Astrocyte (in vitro differentiated cells and primary cell): Measurements from ENCODE around the gene KIF15. TPM values are rescaled to one million over a fixed set of nuclear protein-coding genes. Genes with fewer than 3 reads are reported as not detected.

Experiments used
- DNase-seq: peaks from one replicate; pipeline ENCODE4 v3.0.0-alpha.2; 2010; ENCODE audit warnings: low read depth
- FAIRE-seq: peaks from 2 replicates; lab custom pipeline; 2011; peaks lifted over from hg19 to GRCh38; lab: Jason Lieb, UNC
- H2AFZ ChIP-seq: 2 replicates; pipeline ENCODE4 v1.6.0; 2012; ENCODE audit warnings: low read depth, low read length, inconsistent platforms
- H3K27ac ChIP-seq: 2 replicates; pipeline ENCODE4 v1.5.1; 2011; ENCODE audit warnings: low read depth, low read length, inconsistent platforms
- H3K27me3 ChIP-seq: 2 replicates; pipeline ENCODE4 v1.6.0; 2011; ENCODE audit warnings: low read length, inconsistent platforms; ENCODE audit not compliant: insufficient read depth
- H3K36me3 ChIP-seq: 2 replicates; pipeline ENCODE4 v1.5.1; 2011; ENCODE audit warnings: low read length, inconsistent platforms; ENCODE audit not compliant: insufficient read depth
- H3K4me1 ChIP-seq: 2 replicates; pipeline ENCODE4 v1.5.1; 2011; ENCODE audit warnings: low read length, inconsistent platforms; ENCODE audit not compliant: insufficient read depth
- H3K4me2 ChIP-seq: 2 replicates; pipeline ENCODE4 v1.6.0; 2012; ENCODE audit warnings: low read length, inconsistent platforms
- H3K4me3 ChIP-seq: 2 replicates; pipeline ENCODE4 v1.5.1; 2011; ENCODE audit warnings: low read depth, mild to moderate bottlenecking, low read length, inconsistent platforms; ENCODE audit not compliant: insufficient read depth
- H3K79me2 ChIP-seq: 2 replicates; pipeline ENCODE4 v1.6.0; 2012; ENCODE audit warnings: mild to moderate bottlenecking, low read length, inconsistent platforms; ENCODE audit not compliant: insufficient read depth
- H3K9ac ChIP-seq: 2 replicates; pipeline ENCODE4 v1.6.0; 2012; ENCODE audit warnings: mild to moderate bottlenecking, low read length, inconsistent platforms
- H3K9me3 ChIP-seq: 2 replicates; pipeline ENCODE4 v1.5.1; 2012; ENCODE audit warnings: low read depth, mild to moderate bottlenecking, low read length, inconsistent platforms; ENCODE audit not compliant: insufficient read depth
- H4K20me1 ChIP-seq: 2 replicates; pipeline ENCODE4 v1.6.0; 2012; ENCODE audit warnings: low read length, inconsistent platforms; ENCODE audit not compliant: insufficient read depth
- H3K27ac Mint-ChIP-seq: one replicate; pipeline ENCODE4 v1.8.0; 2021; ENCODE audit warnings: mild to moderate bottlenecking, mixed read lengths; ENCODE audit not compliant: unreplicated experiment
- H3K27me3 Mint-ChIP-seq: one replicate; pipeline ENCODE4 v1.8.0; 2021; ENCODE audit warnings: low read depth, mixed read lengths; ENCODE audit not compliant: unreplicated experiment
- H3K36me3 Mint-ChIP-seq: one replicate; pipeline ENCODE4 v1.8.0; 2021; ENCODE audit warnings: low read depth, mixed read lengths; ENCODE audit not compliant: unreplicated experiment
- H3K4me1 Mint-ChIP-seq: one replicate; pipeline ENCODE4 v1.8.0; 2021; ENCODE audit warnings: low read depth, mixed read lengths; ENCODE audit not compliant: unreplicated experiment
- H3K4me3 Mint-ChIP-seq: one replicate; pipeline ENCODE4 v1.8.0; 2021; ENCODE audit warnings: mild to moderate bottlenecking, moderate library complexity, mixed read lengths; ENCODE audit not compliant: unreplicated experiment
- H3K9me3 Mint-ChIP-seq: one replicate; pipeline ENCODE4 v1.8.0; 2021; ENCODE audit warnings: mild to moderate bottlenecking, mixed read lengths; ENCODE audit not compliant: unreplicated experiment
- CTCF ChIP-seq: IDR thresholded peaks from 2 replicates; pipeline ENCODE4 v1.5.1; 2011; ENCODE audit warnings: low read depth, mild to moderate bottlenecking, inconsistent platforms, low read length, moderate library complexity; ENCODE audit not compliant: insufficient read depth
- EZH2 ChIP-seq: IDR thresholded peaks from 2 replicates; pipeline ENCODE4 v1.6.1; 2012; ENCODE audit warnings: mild to moderate bottlenecking, low read length, inconsistent platforms; ENCODE audit not compliant: insufficient read depth
- total RNA-seq: library from RNA; stranded (reverse); gene quantifications from 2 replicates; pipeline ENCODE4 v1.2.1, GENCODE V29; 2021

The KIF15 gene
- total RNA-seq, 1 donor from 2014 or later, result 1.5 TPM

DNA sequence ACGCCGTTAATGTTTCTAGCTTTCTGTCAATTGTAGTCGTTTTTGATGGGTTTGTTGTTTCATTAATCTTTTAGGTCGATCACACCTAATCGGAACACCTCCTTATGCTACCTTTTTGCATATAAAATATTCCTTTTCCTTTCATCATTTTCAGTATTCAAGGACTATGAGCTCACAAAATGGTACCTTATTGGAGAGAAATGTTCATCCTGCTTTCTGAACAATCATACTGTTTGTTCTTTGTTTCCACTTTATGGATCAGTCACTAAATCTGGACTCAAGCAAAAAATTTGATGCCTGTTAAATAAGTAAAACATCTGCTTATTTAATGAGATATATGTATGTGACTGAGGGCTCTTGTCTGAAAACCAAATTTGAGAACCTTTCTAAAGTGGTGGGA is 1.1 kb downstream of the KIF15 start:
- H3K4me3 Mint-ChIP-seq, result peak overlapping the region; percentile 95
- no peaks in the 10 kb centered on the region for H3K4me1 ChIP-seq
- no peaks in the 10 kb centered on the region for H3K27me3 ChIP-seq
- H3K4me3 ChIP-seq, result peak overlapping the region; percentile 96
- peaks cover 64% of the 10 kb centered on the region for H3K79me2 ChIP-seq
- no peaks in the 10 kb centered on the region for H4K20me1 ChIP-seq
- H3K4me2 ChIP-seq, result peak overlapping the region; percentile 92
- DNase-seq, result no peak
- peak overlapping the region; percentile 67 for H3K27ac ChIP-seq
- peak overlapping the region; percentile 98 for H2AFZ ChIP-seq
- no peak for TF ChIP-seq CTCF
- TF ChIP-seq EZH2, result no peak
- H3K27ac Mint-ChIP-seq, result no peak overlapping the region
- H3K9me3 Mint-ChIP-seq, result peaks cover 20% of the 10 kb centered on the region
- no peaks in the 10 kb centered on the region for H3K36me3 ChIP-seq
- H3K9me3 ChIP-seq, result peaks cover 6% of the 10 kb centered on the region
- peaks cover 5% of the 10 kb centered on the region for H3K4me1 Mint-ChIP-seq
- H3K9ac ChIP-seq, result peak overlapping the region; percentile 84
- no peaks in the 10 kb centered on the region for H3K27me3 Mint-ChIP-seq
- FAIRE-seq, result no peak
- peaks cover 18% of the 10 kb centered on the region for H3K36me3 Mint-ChIP-seq

GRCh38 chr3:44764248-44764647 is 2.7 kb downstream of the KIF15 start:
- peaks cover 5% of the 10 kb centered on the region for H3K36me3 Mint-ChIP-seq
- peaks cover 5% of the 10 kb centered on the region for H3K4me1 Mint-ChIP-seq
- Histone ChIP-seq H4K20me1 (no peaks in the 10 kb centered on the region), H3K36me3 (no peaks in the 10 kb centered on the region), H3K4me2 (no peak overlapping the region), H3K9me3 (no peaks in the 10 kb centered on the region), H3K27ac (no peak overlapping the region), H3K27me3 (no peaks in the 10 kb centered on the region), H3K4me1 (no peaks in the 10 kb centered on the region), H3K4me3 (no peak overlapping the region), H3K9ac (no peak overlapping the region), H2AFZ (no peak overlapping the region), H3K79me2 (peaks cover 72% of the 10 kb centered on the region)
- no peak for FAIRE-seq
- no peak overlapping the region for H3K4me3 Mint-ChIP-seq
- H3K27me3 Mint-ChIP-seq, result no peaks in the 10 kb centered on the region
- H3K27ac Mint-ChIP-seq, result no peak overlapping the region
- TF ChIP-seq CTCF (no peak), EZH2 (no peak)
- H3K9me3 Mint-ChIP-seq, result peaks cover 10% of the 10 kb centered on the region
- DNase-seq, result no peak

GRCh38 chr3:44771424-44772098 is 10.0 kb downstream of the KIF15 start:
- H3K9me3 Mint-ChIP-seq, result peaks cover 9% of the 10 kb centered on the region

More at GRCh38 chr3:44771424-44772098, 10.0 kb downstream of the KIF15 start:
- Histone ChIP-seq H3K4me2 (no peak overlapping the region), H4K20me1 (no peaks in the 10 kb centered on the region), H3K79me2 (peaks cover 40% of the 10 kb centered on the region), H2AFZ (no peak overlapping the region), H3K4me1 (no peaks in the 10 kb centered on the region), H3K27ac (no peak overlapping the region), H3K36me3 (peaks cover 3% of the 10 kb centered on the region), H3K9me3 (peaks cover 16% of the 10 kb centered on the region), H3K9ac (no peak overlapping the region), H3K4me3 (no peak overlapping the region), H3K27me3 (no peaks in the 10 kb centered on the region)
- Mint-ChIP-seq H3K4me1 (no peaks in the 10 kb centered on the region), H3K27me3 (no peaks in the 10 kb centered on the region), H3K36me3 (peaks cover 3% of the 10 kb centered on the region), H3K4me3 (no peak overlapping the region), H3K27ac (no peak overlapping the region)
- no peak for TF ChIP-seq EZH2
- no peak for TF ChIP-seq CTCF
- FAIRE-seq, result no peak
- DNase-seq, result no peak
